GM12801 (cell line): ENCODE results near the gene LRG1.

Experiments
- TF ChIP-seq, protein P1 (sequence below): IDR thresholded peaks from one replicate; pipeline ENCODE4 v1.5.1; 2011; ENCODE audit warnings: control low read depth; ENCODE audit not compliant: insufficient read length; ENCODE audit errors: extremely low read depth

Gene LRG1

DNA sequence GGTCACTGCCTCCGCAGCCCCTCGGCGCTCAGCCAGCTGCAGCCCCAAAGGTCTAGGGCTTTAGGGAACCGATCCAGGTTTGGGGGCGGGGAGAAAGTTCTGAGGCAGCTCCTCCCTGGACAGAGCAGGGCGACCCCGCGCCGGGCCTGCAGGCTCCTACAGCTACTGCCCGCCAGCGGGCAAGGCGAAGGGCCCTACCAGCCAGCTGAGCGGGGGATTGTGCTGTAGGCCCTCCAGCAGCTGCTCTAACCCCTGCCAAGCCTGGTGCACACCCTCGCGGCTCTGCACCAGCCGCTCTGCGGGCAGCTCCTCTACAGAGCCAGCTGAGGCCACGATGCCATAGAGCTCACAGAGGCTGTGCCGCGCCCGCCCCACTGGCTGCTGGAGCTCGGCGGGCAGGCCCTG lies 35.5 kb downstream of the LRG1 start:
- TF ChIP-seq, protein P1, sequence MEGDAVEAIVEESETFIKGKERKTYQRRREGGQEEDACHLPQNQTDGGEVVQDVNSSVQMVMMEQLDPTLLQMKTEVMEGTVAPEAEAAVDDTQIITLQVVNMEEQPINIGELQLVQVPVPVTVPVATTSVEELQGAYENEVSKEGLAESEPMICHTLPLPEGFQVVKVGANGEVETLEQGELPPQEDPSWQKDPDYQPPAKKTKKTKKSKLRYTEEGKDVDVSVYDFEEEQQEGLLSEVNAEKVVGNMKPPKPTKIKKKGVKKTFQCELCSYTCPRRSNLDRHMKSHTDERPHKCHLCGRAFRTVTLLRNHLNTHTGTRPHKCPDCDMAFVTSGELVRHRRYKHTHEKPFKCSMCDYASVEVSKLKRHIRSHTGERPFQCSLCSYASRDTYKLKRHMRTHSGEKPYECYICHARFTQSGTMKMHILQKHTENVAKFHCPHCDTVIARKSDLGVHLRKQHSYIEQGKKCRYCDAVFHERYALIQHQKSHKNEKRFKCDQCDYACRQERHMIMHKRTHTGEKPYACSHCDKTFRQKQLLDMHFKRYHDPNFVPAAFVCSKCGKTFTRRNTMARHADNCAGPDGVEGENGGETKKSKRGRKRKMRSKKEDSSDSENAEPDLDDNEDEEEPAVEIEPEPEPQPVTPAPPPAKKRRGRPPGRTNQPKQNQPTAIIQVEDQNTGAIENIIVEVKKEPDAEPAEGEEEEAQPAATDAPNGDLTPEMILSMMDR, result no peak

DNA sequence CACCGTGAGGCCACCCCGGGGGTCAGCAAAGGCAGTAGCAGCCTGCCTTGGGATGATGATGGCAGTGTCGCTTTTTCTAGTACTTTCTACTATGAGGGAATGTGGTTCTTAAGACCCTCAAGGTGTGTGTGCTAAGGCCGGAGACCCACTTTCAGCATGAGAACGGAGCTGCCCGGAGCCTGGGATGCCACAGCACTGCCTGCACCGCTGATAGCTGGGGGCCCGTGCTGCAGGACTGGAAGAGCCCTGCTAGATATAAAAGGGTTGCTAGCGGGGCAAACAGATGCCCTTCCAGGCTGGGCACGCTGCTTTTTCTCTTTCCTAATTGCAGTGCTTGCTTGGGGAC lies 36.0 kb downstream of the LRG1 start:
- TF ChIP-seq, protein P1, result no peak

DNA sequence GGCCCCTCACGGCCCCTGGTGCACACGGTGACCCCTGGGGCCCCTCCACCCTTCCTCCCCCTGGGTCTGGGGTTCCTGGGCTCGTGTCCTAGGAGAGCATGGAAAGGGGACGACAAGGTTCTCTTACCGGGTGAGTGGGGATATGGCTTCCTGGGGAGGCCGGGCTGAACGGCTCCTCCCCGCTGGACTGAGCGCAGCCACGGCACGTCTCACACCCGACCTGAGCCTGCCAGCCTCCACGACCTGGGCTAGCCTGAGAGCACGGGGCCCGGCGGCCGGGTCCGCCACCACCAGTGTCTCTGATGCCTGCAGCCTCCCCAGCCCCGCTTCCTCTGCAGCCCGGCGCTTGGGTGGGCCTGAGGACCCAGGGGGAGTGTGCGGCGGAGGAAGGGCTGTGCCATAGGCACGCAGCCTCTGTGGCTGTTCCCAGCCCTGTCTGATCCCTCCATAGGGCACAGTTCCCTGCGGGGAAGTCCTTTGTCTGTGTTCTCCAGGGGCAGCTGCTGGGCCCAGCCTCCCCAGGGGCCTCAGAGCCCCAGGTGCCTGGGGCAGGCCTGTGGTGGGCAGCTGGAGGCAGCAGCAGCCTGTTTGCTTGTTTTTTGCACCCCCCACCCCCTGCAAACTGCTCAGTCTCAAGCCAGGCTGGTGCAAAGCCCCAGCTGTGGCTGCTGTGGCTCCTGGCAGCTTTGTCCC lies 36.6 kb downstream of the LRG1 start:
- TF ChIP-seq, protein P1, result no peak

DNA sequence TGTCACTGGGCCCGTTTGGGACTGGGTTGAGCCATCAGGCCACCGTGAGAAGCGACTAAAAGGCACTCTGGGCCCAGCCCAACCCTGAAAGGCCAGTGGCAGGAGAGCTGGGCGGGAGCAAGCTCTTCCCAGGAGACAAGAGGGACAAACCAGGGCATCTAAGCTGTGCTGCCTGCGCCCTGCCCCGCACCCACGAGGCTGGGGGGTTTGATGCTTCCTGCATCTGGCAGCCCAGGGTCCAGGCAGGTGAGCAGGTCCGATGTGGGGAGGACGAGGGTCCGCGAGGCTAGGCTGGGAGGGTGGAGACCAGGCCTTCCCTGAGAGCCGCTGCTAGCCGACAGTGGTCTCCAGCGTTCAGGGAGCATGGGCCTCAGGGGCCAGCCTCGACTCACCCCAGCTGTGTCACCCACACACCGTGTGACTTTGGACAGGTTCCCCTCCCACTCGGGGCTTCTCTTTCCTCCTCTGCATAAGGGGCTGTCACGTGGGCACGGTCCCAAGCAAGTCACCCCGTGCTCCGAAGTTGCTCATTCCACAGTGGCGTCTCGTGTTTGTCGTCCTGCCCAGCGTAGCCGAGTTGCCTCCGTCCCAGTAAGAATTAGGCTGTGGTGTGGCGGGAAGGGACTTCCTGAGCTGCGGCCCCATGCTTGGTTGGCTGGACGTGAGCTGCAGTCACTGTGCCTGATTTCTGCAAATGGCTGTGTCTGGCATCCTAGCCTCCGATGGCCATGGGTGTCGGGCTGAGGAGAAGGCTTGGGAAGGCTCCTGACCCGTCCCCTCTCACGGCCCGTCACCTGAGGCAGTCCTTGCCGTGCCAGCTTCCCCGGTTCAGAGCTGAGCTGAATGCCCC lies 37.3 kb downstream of the LRG1 start:
- TF ChIP-seq, protein P1, result no peak

DNA sequence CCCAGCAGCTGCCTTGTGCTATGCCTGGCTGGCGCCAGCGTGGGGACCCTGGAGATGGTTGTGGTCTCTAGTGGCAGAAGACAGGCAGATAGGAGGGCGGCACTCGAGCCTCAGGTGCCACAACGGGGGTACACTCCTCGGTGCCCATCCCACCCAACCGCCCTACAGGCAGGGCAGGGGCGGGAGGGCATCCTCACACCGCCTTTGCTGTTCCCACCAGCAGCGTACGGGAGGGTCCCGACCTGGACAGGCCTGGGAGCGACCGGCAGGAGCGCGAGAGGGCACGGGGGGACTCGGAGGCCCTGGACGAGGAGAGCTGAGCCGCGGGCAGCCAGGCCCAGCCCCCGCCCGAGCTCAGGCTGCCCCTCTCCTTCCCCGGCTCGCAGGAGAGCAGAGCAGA lies 38.1 kb downstream of the LRG1 start:
- TF ChIP-seq, protein P1, result no peak

DNA sequence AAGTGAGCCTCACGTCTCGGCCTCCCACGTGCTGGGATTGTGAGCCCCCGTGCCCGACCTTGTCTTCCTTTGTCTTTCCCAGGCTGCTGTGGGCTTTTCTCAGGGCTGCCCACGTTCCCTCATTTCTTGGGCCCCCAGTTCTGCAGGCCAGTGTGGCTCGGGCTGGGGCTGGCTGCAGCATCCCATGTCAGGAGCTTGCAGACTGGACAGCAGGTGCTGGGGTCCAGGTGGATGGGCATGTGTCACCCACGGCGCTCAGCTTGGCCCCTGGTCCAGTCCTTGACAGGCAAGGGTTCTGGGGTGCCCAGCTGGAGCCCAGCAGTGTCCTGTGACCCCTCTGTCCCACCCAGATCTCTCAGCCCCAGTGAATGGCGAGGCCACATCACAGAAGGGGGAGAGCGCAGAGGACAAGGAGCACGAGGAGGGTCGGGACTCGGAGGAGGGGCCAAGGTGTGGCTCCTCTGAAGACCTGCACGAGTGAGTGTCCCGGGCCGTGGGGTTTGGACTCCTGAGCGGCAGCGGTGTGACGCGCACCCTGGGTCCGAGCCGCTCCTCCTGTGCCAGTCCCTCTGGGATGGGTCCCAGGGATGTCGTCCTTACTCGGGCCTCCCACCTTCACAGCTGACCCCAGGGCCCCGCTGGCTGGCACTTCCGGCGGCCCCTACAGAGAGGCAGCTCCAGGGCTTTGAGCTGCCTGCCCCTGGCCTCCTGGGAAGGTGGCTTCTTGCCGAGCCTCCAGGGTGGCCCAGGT lies 38.8 kb downstream of the LRG1 start:
- TF ChIP-seq, protein P1, result no peak

DNA sequence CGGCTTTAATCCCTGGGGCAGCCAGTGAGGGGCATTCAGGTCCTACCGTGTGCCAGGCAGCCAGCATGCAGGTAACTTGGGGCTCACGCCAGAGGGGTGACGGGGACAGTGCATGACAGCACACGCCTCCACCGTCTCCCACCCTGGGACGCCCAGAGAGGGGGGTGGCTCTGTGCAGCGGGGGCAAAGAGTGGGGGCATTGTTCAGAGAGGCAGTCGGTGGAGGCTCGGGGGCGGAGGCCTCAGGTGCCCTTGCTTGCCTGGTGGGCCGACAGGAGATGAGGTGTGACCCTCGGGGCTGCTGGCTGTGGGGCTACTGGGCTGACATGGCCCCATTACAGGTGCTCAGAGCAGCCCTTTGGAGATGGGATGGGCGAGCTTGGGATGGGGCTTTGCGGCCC lies 40.0 kb downstream of the LRG1 start:
- TF ChIP-seq, protein P1, result no peak
